K562 (cell line): ENCODE data around the gene ACTRT3. TPM values are rescaled to one million over a fixed set of nuclear protein-coding genes. Genes with fewer than 3 reads are reported as not detected.
A peak's percentile ranks its signal among the peaks of the same experiment; 100 is the strongest.

ENCODE experiments used
- ATAC-seq: fragments of 200-7000 bp; cut with Tn5 transposase; 3 replicates; pipeline ENCODE4 v1.9.1; 2020; ENCODE audit warnings: moderate library complexity
- BruUV-seq: library from RNA; stranded (reverse); fragments of 400-500 nt; replicated peaks from 2 replicates; lab custom pipeline; 2021; lab: Mats Ljungman, UMichigan
- CTCF ChIA-PET: fragments of 300-600 bp; formaldehyde crosslinking; extraction: SDS; loops from one replicate; lab custom pipeline; 2021; ENCODE audit warnings: low intra/inter-chr PET ratio; lab: Yijun Ruan, JAX
- POLR2A ChIA-PET: fragments of 300-600, 350-650 bp; sonication (Branson Sonifier 250); formaldehyde crosslinking; extraction: SDS; loops from one replicate; lab custom pipeline; 2021; ENCODE audit warnings: antibody characterized with exemption, inconsistent platforms; lab: Yijun Ruan, JAX
- DNase-seq, 4 experiments: peaks; one replicate each; pipeline versions ENCODE4 v3.0.0 to v3.0.0-alpha.2; 2011 to 2018; ENCODE audit warnings: low spot score in 3 of 4, mixed read lengths in 3 of 4; ENCODE audit errors: extremely low read depth in 1 of 4
- FAIRE-seq: peaks from 2 replicates; lab custom pipeline; 2011; peaks lifted over from hg19 to GRCh38; lab: Jason Lieb, UNC
- H2AFZ ChIP-seq: 2 replicates; pipeline ENCODE4 v1.6.0; 2011; ENCODE audit warnings: low read depth, low read length, control low read depth, inconsistent platforms
- H3K27ac ChIP-seq: fragments of 200-600 bp; 3 replicates; pipeline ENCODE4 v1.8.0; 2011; ENCODE audit warnings: low read depth, mild to moderate bottlenecking, control low read depth, inconsistent platforms, low read length, moderate library complexity, mixed read lengths; ENCODE audit errors: extremely low read depth
- H3K27me3 ChIP-seq, 2 experiments: fragments of 300-600 bp in 1 of 2; 2 replicates in 1 of 2; 3 replicates in 1 of 2; pipeline versions ENCODE4 v1.6.0 to v1.8.0; 2011; ENCODE audit warnings: inconsistent platforms in 2 of 2, low read length in 2 of 2, mild to moderate bottlenecking in 1 of 2, mixed read lengths in 1 of 2, moderate library complexity in 1 of 2; ENCODE audit not compliant: control insufficient read depth in 2 of 2, insufficient read depth in 2 of 2
- H3K36me3 ChIP-seq: fragments of 300-600 bp; 3 replicates; pipeline ENCODE4 v1.8.0; 2011; ENCODE audit warnings: mild to moderate bottlenecking, low read length, inconsistent platforms; ENCODE audit not compliant: control insufficient read depth, insufficient read depth
- H3K4me1 ChIP-seq, 2 experiments: fragments of 200-600 bp in 1 of 2; replicated peaks in 1 of 2; 2 replicates in 1 of 2; 3 replicates in 1 of 2; pipeline versions ENCODE4 v1.5.1 to v1.8.0; 2011; ENCODE audit warnings: inconsistent platforms in 2 of 2, low read length in 2 of 2, mild to moderate bottlenecking in 1 of 2, mixed read lengths in 1 of 2, moderate library complexity in 1 of 2; ENCODE audit not compliant: control insufficient read depth in 2 of 2, insufficient read depth in 2 of 2
- H3K4me2 ChIP-seq: 2 replicates; pipeline ENCODE4 v1.6.1; 2011; ENCODE audit warnings: low read length, control low read depth, inconsistent platforms, mixed read lengths; ENCODE audit not compliant: insufficient read depth
- H3K4me3 ChIP-seq: fragments of 200-600 bp; sonication (generic), shearing (Covaris generic); 2 replicates; pipeline ENCODE4 v1.5.1; 2016; ENCODE audit warnings: control low read depth, inconsistent platforms
- H3K79me2 ChIP-seq: fragments of 200-600 bp; 3 replicates; pipeline ENCODE4 v1.8.0; 2011; ENCODE audit warnings: low read length, inconsistent platforms; ENCODE audit not compliant: control insufficient read depth, insufficient read depth
- H3K9ac ChIP-seq, 2 experiments: 2 replicates each; pipeline versions ENCODE4 v1.6.0 to v1.6.1; 2011; ENCODE audit warnings: low read depth in 2 of 2, low read length in 2 of 2, control low read depth in 1 of 2, inconsistent platforms in 1 of 2, mild to moderate bottlenecking in 1 of 2, mixed read lengths in 1 of 2; ENCODE audit not compliant: insufficient read depth in 1 of 2
- H3K9me1 ChIP-seq: one replicate; pipeline ENCODE4 v1.6.0; 2011; ENCODE audit warnings: inconsistent platforms, mild to moderate bottlenecking, low read length, moderate library complexity; ENCODE audit not compliant: control insufficient read depth, insufficient read depth
- H3K9me3 ChIP-seq: replicated peaks from 2 replicates; pipeline ENCODE4 v1.5.1; 2011; ENCODE audit warnings: low read depth, low read length, inconsistent platforms; ENCODE audit not compliant: control insufficient read depth, insufficient read depth
- H4K20me1 ChIP-seq: replicated peaks from 2 replicates; pipeline ENCODE4 v1.6.1; 2011; ENCODE audit warnings: low read length, inconsistent platforms, mixed read lengths; ENCODE audit not compliant: control insufficient read depth, insufficient read depth
- CREB3 ChIP-seq: fragments of 450-650 bp; conservative IDR thresholded peaks from 2 replicates; pipeline ENCODE4 v1.6.1; 2016; ENCODE audit warnings: missing genetic modification characterization, low read depth, mild to moderate bottlenecking, missing compliant biosample characterization, moderate library complexity
- FOXK2 ChIP-seq, 2 experiments: fragments of 450-650 bp; IDR thresholded peaks in 1 of 2; conservative IDR thresholded peaks in 1 of 2; 2 replicates each; pipeline ENCODE4 v1.6.1; 2016; ENCODE audit warnings: low read depth in 2 of 2, mild to moderate bottlenecking in 1 of 2
- FOXM1 ChIP-seq, 2 experiments: fragments of 450-650 bp in 1 of 2; sonication (generic) in 1 of 2; formaldehyde crosslinking in 1 of 2; IDR thresholded peaks; 2 replicates each; pipeline versions ENCODE4 v1.6.1 to v1.9.0; 2017 to 2022; ENCODE audit warnings: low read depth in 2 of 2, mild to moderate bottlenecking in 2 of 2, missing genetic modification reagents in 1 of 2, moderate library complexity in 1 of 2
- HEY1 ChIP-seq: fragments of 250-450 bp; sonication (Bioruptor Pico); IDR thresholded peaks from 2 replicates; pipeline ENCODE4 v1.5.0; 2020; ENCODE audit warnings: mild to moderate bottlenecking, moderate library complexity, borderline replicate concordance
- MLLT1 ChIP-seq, 2 experiments: fragments of 450-650 bp; IDR thresholded peaks; 2 replicates each; pipeline ENCODE4 v1.6.1; 2016
- NELFE ChIP-seq: IDR thresholded peaks from 2 replicates; pipeline ENCODE4 v1.6.1; 2011; ENCODE audit warnings: mild to moderate bottlenecking; ENCODE audit not compliant: insufficient read depth, insufficient read length
- NFIX ChIP-seq: fragments of 250-450 bp; sonication (Bioruptor Pico); IDR thresholded peaks from 2 replicates; pipeline ENCODE4 v1.4.0; 2020; ENCODE audit warnings: low read depth, mild to moderate bottlenecking, moderate library complexity
- POLR2B ChIP-seq: fragments of 450-650 bp; IDR thresholded peaks from 2 replicates; pipeline ENCODE4 v1.6.1; 2018; ENCODE audit warnings: low read depth; ENCODE audit not compliant: partially characterized antibody
- POLR3G ChIP-seq: IDR thresholded peaks from 2 replicates; pipeline ENCODE4 v1.6.1; 2011; ENCODE audit not compliant: insufficient read length, insufficient replicate concordance; ENCODE audit errors: extremely low read depth
- SLC30A9 ChIP-seq: fragments of 250-450 bp; sonication (Bioruptor Pico); IDR thresholded peaks from 2 replicates; pipeline ENCODE4 v1.8.0; 2022; ENCODE audit warnings: mild to moderate bottlenecking, moderate library complexity
- ZBTB33 ChIP-seq: sonication (generic); formaldehyde crosslinking; IDR thresholded peaks from 2 replicates; pipeline ENCODE4 v1.8.1; 2023; ENCODE audit warnings: mild to moderate bottlenecking, missing genetic modification reagents
- ZFP36 ChIP-seq: fragments of 150-350 bp; IDR thresholded peaks from 2 replicates; pipeline ENCODE4 v1.6.1; 2018; ENCODE audit warnings: low read length, low read depth; ENCODE audit not compliant: partially characterized antibody
- ZNF41 ChIP-seq: fragments of 250-450 bp; sonication (Bioruptor Pico); conservative IDR thresholded peaks from 2 replicates; pipeline ENCODE4 v1.4.0; 2020; ENCODE audit warnings: mild to moderate bottlenecking
- ZNF583 ChIP-seq: fragments of 250-450 bp; sonication (Bioruptor Pico); IDR thresholded peaks from 2 replicates; pipeline ENCODE4 v1.4.0; 2020
- WGBS: fragments of 100-300 bp; shearing (Covaris generic); methylation state at CpG from one replicate; pipeline ENCODE4 v1.1.6; 2016; ENCODE audit warnings: low coverage, mixed read lengths; ENCODE audit not compliant: insufficient coverage; ENCODE audit errors: missing lambda C conversion rate; 5-methylcytosine and 5-hydroxymethylcytosine counted together
- in situ Hi-C: fragments of 300-500 bp; cut with MboI; formaldehyde crosslinking; loops from 4 replicates; pipeline ENCODE4 v1.15.0; 2018; ENCODE audit warnings: inconsistent platforms, mixed read lengths
- intact Hi-C: fragments of 100-400 bp; cut with micrococcal nuclease; formaldehyde crosslinking; loops from 2 replicates; pipeline ENCODE4 v1.14.2; 2022
- polyA plus RNA-seq, 8 experiments: library from polyadenylated mRNA; depleted of rRNA in 4 of 8; stranded (reverse) in 5 of 8; unstranded in 3 of 8; fragments of >200 nt; fragmentation: Nextera tagmentation in 2 of 8; fragmentation: Illumina TruSeq in 1 of 8; extraction: Ambion mirVana in 2 of 8; extraction: Trizol in 1 of 8; gene quantifications; 2 replicates each; pipeline versions ENCODE4 v1.2.1 to v1.2.3, GENCODE V29; 2011 to 2014; ENCODE audit warnings: inconsistent platforms in 1 of 8, missing spikeins in 1 of 8
- total RNA-seq, 7 experiments: library from RNA; depleted of rRNA in 6 of 7; stranded (reverse); fragments of >200 nt in 6 of 7; fragmentation: Illumina TruSeq in 2 of 7; extraction: Trizol in 2 of 7; gene quantifications; 2 replicates each; pipeline versions ENCODE4 v1.2.1 to v1.2.3, GENCODE V29; 2011 to 2021; ENCODE audit warnings: low replicate concordance in 1 of 7

ACTRT3 gene
- total and polyA plus RNA-seq, 9 of the 15 experiments (the other 6 are each of a cell fraction or from before 2014, with no cell fraction given): 0.06 to 0.11 (median 0.07) TPM; not detected in 5

- no peak for ATAC-seq
- no peak within 1 kb of the TSS for H3K4me3 ChIP-seq
- FAIRE-seq: no peak
- no peaks in the 10 kb centered on the region; a peak in 1 of 5 replicates for H3K4me1 ChIP-seq
- no peak within 1 kb of the TSS for H3K9ac ChIP-seq
- intact Hi-C loops: no loop called here
- no TSS peak for BruUV-seq
- H3K36me3 ChIP-seq: no peaks in the 10 kb centered on the region
- H3K9me3 ChIP-seq: peaks cover 3% of the 10 kb centered on the region
- TF ChIP-seq ZFP36: peak; percentile 54
- TF ChIP-seq ZNF583 (CRISPR knock-in tag): no peak
- peak; percentile 93 for TF ChIP-seq ZBTB33 (CRISPR knock-in tag)
- no peak for TF ChIP-seq FOXK2 (conservative IDR thresholded peaks at IDR 0.05 in 1 of 2, IDR thresholded peaks at IDR 0.05 in 1 of 2; ENCODE audit: low read depth in 2 of 2)
- TF ChIP-seq ZNF41 (CRISPR knock-in tag): no peak
- no peak for TF ChIP-seq MLLT1 (IDR thresholded peaks at IDR 0.05)
- TF ChIP-seq CREB3: no peak
- no peak for TF ChIP-seq HEY1 (CRISPR knock-in tag)
- TF ChIP-seq NELFE: no peak
- no peak for TF ChIP-seq SLC30A9 (CRISPR knock-in tag)
- TF ChIP-seq NFIX (CRISPR knock-in tag): no peak
- no peak for TF ChIP-seq POLR2B
- TF ChIP-seq POLR3G: no peak
- no peak for TF ChIP-seq FOXM1 (IDR thresholded peaks at IDR 0.05; ENCODE audit: low read depth)
- TF ChIP-seq FOXM1 (CRISPR knock-in tag; IDR thresholded peaks at IDR 0.05; ENCODE audit: low read depth): no peak
- ChIA-PET CTCF (no interaction called here), POLR2A (no interaction called here)
- no peaks in the 10 kb centered on the region for H3K79me2 ChIP-seq
- no peaks in the 10 kb centered on the region for H4K20me1 ChIP-seq
- no peak for DNase-seq
- no peaks in the 10 kb centered on the region for H3K27me3 ChIP-seq
- H3K27ac ChIP-seq: no peak within 1 kb of the TSS
- 80% methylated on average over 17 of the region's 56 CpGs for WGBS
- H2AFZ ChIP-seq: peak within 1 kb of the TSS; percentile 5; the same call in 1 of the 2 replicates
- no peak within 1 kb of the TSS for H3K4me2 ChIP-seq
- H3K9me1 ChIP-seq: no peaks in the 10 kb centered on the region
- in situ Hi-C loops: no loop called here
These were observed 43.2 kb upstream of the ACTRT3 start, which contains the start of the genes LRRC34 and LRRIQ4 for GRCh38 chr3:169812332-169813235. TSS of gene LRRC34 (minus strand) at chr3:169812904. CDS start at chr3:169812548, 356 bp downstream. TSS of gene LRRIQ4 (plus strand) at chr3:169812870. CDS start at chr3:169821922, 9,052 bp downstream.
